Hematopoietic multipotent progenitor cell treated with erythropoietin and hydrocortisone succinate and interleukin-3 and kit ligand, for 6 days (in vitro differentiated cells): ENCODE measurements around the gene IKZF3.
"Not testable (repeated sequence)": the region's sequence is repeated elsewhere in the genome, so short reads cannot be mapped to it uniquely, and the experiment has no call there.

Source experiments
- DNase-seq: peaks from one replicate; pipeline ENCODE4 v3.0.0-alpha.2; 2015

IKZF3 gene

DNA sequence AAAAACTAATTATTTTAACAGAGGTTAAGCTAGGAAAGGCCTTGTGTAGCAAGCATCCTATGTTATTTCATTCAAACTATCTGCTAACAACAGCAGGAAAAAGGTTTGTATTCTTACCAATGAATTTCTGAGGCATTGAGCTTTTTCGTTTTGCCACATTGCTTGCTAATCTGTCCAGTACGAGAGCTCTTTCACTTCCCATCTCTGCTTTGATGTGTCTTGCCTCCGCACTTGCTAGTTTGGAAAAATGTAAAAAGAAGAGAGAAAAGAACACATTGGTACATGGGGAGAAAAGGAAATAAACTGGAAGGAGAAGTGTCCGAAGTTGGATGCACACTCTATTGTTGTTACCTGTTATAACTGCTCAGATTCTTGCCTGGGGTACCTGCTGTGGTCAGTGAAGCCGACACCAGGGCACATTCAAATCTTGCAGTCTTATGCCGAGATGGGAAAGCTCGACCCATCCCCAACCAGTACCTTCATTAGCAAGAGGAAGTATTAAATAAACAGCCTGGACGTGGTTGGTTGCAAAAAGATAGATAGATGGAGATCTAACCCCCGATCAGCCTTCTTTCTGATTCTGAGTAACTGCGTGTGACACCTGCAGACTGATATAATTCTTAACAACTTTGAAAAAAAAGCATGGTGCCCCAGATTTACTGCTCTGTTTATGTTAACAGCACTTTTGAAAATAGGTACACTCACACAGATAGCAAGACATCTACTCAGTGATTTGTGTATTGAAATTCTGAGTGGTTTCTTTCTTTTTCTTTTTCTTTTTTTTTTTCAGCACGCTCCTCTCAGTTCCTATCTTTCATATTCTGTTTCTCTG, 86.4 kb downstream of the IKZF3 start:
- DNase-seq: no peak

DNA sequence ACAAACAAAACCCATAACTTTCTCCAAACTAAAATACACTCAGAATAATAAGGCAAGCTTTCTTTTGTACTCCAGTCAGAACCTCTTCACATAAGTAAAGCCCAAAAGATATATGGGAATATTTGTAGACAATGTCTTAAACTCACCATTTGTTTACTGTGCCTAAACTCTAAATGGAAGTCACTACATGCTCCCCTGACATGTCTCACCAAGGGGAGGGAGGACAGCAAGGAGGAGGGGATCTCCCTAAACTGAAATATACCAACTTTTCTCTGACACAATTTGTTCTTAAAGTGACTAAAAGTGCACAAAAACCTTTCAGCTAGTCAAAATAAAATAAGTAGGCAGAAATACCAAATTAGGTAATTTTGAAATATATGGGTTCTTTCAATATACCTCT, 87.9 kb downstream of the IKZF3 start:
- no peak for DNase-seq

DNA sequence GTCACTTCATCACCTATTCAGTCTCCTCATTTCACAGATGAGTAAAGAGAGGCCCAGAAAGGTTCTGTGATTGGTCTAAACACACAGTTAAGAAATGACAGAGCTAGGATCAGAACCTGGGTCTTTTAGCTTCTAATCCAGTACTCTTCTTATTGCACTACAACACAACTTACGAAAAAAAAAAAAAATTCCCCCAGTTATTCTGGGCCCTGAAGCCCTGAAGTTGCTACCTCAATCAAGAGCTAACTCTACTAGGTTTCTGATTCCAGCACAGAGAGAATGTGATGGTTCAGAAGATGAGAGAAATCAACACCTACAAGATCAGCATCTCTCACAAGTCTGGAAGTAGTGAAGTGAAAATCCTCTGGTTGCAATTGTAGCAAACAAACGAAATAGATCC, 89.1 kb downstream of the IKZF3 start:
- DNase-seq: no peak

DNA sequence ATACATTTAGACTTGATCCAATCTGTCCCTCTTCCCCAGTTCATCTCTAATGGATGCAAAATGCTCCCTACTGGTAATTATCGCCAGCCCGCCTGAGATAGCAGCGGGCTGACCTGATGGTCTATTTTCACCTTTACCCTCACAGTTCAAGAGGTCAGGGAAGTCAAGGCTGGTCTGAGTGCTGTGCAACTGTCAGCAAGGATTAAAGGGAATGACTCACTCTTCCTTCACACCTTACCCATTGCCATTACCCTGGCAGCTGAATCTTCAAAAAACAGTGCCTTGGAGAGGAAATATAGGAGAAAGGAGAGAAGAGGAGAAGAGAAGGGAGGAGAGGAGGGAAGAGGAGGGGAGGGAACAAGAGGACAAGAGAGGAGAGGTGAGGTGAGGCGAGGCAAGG, 90.1 kb downstream of the IKZF3 start:
- no peak for DNase-seq

DNA sequence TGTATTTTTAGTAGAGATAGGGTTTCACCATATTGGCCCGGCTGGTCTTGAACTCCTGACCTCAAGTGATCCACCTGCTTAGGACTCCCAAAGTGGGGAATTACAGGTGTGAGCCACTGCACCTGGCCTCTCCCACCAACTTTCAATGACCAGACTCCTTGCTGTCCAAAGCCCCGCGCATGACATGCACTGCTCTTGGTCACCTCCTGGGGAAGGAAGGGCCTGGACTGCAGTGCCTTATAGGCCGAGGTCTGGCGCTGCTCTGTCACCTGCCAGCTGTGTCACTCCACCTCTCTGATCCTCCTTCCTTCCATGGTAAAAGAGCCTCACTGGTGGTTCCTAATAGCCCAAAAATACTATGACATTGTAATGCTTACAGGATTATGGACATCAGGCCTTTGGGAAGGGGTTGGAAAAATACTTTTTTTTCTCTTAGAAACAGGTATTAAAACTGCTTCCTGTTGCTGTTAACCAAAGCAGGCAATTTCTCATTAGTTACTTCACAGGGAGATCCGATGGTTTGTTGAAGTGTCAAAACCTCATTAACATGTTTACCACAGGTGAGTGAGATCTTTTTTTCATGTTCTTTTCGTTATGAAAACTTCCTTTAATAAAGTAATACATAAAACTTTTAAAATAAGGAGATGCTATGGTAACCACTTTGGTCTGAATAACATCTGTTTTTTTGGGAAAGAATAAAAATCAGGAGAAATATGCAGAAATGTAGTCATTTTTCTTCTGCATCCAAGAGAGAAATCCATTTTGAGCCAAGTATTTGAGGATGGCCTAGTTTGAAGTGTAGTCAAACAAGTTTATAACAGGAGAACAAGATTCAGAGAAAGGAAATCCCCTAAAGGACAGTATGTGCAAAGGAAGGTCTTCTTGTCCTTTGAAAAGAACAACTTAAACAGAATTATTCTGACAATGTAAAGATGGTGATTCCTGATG, 90.9 kb downstream of the IKZF3 start:
- no peak for DNase-seq

DNA sequence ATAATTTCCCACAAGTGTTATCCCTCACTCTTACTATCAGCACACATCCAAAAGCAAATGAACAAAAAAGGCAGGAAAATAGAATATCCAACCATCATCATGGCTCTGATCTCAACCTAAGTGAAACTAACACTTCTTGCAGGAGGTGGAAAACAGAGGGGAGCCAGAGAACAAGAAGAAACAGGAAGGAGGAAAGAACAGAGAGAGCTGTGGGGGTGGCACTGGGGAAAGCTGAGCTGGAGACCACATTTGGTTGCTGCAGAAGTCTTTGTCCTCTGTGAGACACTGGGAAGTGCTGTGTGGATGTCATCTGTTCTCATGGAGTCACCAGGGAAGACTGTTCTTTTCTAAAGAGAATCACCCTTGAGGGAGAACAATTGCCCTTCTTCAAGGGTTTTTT, 91.7 kb downstream of the IKZF3 start:
- DNase-seq: no peak

DNA sequence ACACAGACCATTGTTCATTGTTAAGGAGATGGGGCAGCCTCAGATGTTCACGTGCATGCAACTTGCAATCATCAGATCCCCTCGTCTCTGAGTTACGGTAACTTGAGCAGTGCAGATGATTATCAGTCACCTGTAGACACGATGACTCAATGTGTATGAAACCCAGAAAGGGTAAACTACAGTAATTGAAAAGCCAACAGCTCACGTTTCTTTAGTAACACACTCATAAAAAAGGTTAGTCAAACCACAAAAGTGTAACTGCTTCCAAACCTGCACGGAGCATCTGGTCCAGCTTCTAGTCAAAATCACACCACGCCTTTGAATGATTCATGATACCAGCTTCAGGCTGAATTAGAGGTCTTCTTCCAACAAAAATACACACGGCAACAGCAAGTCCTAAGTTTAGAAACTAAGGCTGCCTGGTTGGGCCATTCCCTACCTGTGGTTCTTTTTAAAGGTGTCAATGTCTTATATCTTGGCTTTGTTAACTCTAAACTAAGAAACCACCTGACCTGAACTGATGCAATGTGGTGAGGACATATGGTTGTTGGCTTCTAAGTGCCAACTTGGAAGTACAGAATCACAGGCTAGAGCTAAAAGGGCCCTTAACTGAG, 94.0 kb downstream of the IKZF3 start:
- DNase-seq: no peak

DNA sequence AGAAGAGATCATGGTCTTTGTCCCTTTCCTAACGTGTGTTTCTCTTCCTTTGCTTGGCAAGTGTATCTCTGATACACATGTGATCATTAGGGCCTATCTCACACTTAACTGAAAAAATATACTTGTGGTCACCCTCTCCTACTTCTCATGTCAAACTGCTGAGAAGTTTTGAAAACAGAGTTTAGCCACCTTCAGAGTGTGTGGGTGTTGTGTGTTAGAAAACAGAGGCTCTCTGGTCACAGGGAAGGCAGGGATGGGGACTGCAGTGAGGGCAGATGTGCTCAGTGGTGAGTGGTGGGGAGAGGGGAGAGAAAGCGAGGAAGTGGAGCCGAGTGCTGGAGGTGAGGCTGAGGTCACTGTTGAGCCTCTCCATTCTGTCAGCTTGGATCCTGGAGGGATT, 97.0 kb downstream of the IKZF3 start:
- DNase-seq: no peak

DNA sequence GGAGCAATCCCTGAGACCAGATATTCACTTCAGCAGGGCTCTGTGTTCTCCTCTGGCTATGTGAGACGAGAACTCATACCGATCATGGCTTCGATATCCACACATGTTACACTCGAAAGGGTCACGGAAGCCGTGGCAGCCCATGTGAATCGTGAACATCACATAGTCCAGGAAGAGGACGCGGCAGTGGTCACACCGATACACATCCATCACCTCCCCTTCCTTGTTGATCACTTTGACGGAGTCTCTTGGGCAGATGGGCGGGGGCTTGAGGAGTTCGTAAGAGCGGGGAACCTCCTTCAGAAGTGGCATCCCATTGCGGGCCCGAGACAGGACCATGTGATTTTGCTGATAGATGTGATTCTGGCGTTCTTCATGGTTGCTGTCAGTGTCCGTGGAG, 98.3 kb downstream of the IKZF3 start:
- DNase-seq: no peak

DNA sequence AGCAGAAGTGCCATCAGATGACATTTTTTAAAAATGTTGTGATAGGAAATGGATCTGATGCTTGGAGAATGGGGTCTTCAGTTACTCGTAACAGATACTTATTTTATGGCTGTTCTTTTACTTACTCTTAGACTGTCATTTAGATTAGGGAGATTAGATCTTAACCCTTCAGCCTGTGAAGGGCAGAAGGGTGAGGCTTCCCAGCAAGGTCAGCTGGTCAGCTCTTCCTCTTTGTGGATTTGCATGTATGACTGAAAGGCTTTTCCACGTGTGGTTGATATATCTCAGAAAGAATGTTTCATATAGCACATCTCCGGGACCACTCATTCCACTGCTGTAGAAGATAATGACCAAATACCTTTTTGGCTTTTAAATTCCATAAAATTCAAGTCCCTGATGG, 98.9 kb downstream of the IKZF3 start:
- no peak for DNase-seq

DNA sequence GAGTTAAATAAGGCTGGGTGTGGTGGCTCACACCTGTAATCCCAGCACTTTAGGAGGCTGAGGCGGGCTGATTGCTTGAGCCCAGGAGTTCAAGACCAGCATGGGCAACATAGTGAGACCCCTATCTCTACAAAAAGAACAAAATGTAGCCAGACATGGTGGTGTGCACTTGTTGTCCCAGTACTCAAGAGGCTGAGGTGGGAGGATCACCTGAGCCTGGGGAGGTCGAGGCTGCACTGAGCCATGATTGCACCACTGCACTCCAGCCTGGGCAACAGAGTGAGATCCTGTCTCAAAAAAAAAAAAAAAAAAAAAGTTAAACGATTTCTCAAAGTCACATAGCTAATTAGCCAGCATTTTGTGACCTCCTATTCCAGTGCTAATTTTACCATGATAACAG, 99.9 kb downstream of the IKZF3 start:
- not testable (repeated sequence) for DNase-seq

DNA sequence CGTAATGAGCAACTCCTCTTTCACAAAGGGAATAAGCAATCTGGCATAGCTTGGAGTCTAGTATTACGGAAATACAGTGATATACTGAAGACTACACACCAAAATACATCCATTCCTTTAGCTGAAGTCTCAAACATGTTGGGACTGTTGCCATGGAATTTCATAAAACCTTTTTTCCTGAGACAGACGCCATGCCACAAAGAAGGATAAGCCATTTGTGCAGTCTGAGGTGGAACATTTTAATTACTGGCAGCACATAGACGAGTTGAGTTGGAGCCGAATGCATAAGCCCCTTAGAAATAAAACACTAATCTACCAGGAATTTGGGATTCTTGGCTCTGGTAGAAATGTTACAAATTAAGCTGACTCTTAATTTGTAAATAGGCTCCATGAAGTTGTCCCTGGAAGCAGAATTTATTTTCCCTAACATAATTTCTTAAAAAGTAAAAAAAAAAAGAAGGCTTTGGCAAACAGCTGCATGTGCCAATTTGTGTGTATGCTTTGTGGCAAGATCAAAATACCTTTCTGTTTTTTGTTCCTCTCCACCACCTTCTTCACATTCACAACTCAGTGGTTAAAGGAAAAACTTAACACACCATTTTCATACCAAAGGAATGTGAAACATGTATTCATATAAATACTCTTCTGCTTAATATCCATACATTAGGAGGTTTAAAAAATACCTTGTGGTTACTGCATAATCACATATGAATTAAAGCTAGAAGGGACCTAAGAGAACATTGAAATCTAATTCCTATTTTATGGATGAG, 100.9 kb downstream of the IKZF3 start:
- no peak for DNase-seq

DNA sequence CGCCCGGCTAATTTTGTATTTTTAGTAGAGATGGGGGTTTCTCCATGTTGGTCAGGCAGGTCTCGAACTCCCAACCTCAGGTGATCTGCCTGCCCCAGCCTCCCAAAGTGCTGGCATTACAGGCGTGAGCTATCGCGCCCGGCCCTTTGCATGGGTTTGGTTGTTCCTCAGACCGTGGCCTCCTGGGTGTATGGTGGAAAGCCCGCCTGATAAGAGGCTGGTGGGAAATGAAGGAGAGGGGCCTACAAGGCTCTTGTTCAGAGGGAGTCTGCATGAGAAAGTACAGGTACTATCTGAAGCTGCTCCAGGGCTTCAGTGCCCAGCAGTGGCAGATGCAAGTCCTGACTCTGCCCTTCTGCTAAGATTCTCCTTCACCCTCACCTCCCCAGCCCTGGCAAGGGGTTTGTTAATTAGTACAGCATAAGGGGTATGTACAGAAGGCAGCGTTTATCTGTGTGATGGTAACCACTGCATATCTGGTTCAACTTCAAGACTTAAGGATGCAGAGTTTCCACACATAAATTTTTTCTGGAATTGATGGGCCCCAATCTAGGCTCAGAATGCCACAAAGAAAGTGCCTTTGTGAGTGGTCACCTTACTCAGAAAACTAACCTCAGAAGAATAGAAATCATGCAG, 102.1 kb downstream of the IKZF3 start:
- no peak for DNase-seq

DNA sequence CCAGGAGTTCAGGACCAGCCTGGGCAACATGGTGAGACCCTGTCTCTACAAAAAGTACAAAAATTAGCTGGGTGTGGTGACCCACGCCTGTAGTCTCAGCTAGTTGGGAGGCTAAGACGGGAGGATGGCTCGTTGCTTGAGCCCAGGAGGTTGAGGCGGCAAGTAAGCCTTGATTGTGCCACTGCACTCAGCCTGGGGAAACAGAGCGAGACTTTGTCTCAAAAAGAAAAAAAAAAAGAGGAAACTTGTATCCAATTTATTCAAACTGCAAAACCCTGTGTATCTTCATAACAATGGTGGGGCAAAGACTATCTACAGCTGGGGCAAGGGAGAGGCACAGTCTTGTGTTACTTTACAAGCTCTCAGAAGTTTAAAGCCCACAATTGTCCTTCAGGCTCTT, 104.9 kb downstream of the IKZF3 start:
- DNase-seq: no peak

DNA sequence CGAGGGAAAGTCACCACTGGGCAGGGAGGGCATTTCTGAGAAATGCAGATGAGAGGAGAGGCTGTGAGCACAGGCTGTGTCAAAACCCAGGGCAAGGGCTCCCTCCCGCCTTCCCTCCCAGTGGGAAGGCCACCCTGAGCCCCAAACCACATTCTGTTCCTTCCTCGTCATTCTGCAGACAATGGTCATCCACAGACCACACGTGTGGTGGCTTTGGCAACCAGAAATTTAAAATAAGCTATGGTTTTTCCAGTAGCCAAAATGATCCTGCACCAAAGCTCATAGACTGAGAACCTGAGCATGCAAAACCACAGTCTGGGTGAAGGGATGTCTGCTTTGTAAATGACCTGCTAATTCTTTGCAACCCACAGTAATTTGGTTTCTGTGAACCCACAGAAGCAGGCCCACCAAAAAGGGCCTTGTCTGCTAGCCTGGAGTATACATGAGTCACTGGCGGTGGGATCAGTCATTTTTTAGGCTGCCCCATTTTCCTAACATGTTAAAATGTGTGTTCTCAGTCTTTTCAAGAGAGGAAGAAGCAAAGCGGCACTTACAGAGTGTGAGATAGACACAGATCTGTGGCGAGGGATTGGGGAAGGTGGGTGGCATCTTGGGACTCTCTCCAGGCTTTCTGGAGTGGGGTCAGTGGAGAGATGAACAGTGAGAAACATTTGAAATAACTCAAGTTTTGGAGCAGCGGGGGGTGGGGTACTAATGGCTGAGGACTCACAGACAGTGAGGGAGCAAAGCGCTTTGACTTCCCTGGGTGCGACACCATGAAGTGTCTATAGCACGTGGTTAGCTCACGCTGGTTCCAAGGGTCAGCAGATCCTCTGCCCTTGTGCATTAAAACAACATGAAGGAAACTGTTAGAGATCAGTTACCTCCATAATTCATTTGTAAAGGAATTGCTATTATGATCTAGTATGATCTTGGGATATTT, 105.9 kb downstream of the IKZF3 start:
- DNase-seq: no peak

DNA sequence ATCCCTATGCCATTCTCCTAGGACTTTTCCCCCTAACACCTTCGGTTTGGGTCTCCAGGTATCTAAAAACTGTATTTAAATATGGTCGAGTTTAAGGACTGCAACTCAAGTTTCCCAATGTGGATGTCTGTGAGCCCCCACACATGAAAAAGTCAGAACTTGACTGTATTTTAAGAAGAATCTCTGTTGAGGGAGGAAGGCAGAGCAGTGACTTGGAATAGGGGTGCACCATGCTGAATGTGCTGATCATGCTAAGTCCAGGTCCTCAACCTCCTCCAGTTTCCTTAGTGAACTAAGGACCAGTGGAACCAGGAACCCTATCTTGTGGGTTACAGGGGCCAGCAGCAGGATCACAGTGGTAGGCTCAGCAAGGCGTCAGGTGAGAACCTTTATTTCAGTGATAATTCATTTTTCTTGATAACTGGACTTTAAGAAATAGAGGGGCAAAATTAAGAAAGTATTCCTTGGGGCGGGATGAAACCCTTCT, 106.9 kb downstream of the IKZF3 start:
- DNase-seq: no peak

DNA sequence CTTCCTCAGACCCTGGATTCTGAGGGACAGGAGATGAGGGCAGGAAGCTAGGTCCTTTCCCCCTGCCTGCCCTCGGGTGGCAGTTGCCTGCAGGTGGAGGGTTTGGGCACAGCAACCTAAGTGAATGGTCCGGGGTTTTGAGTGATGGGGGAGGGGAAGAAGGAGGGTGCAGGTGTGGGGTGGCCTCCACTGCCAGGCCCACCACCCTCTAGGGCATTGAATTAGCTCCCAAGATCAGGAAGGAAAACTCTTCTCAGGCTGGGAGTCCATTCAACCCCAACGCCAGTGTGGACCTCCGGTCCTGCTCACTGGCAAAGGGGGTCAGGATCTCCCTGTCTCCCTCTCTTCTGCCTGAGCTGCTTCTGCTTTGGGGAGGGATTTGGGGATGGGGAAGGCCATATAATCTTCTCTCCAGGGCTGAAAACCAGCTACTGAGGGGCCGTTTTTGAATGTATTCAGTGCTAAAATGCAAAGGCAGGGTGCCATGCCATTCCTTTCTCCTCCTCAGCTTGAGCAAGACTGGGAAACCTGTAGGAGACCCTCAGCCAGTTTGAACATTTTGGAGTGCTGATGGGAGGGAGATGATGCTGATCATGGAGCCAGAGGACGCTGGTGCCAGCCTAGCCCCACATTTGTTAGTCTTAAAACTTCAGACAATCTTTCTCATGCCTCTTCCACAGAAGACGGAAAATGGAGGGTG, 107.6 kb downstream of the IKZF3 start:
- no peak for DNase-seq

DNA sequence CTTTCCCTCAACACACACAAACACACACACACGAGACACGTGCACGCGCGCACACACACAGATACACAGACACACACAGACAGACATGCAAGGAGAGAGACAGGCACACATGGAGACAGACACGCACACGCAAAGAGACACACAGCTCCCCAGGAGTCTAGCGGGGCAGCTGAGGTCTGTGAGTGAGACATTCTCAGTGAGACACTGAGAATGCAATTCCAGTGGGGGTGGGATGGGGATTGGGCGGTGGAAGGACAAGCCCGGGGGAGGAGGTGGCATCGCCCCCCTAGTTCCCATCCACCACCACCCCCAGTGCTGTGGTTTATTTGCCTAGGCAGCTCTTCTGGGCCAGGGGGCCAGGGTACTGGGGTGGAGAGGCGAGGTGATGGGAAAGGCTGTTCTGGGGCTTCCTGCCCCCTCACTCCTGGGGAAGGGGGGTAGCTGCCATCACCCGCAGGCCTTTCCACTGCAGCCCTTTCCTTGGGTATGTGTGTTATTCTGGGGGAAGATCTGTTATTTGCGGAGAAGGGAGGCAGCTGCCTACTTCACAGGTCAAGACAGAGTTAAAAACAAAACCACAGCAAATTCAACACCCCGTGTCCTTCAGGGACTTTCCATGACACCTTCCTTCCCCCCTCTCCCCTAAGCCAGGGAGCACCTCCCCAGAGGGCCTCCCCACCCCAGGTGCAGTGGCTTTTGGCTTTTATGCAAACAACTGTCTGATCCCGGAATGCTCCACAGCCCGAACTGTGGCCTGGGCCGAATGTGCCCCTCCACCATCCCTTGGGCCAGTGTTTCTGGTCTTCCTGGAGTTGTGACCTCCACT, 108.3 kb downstream of the IKZF3 start:
- no peak for DNase-seq

DNA sequence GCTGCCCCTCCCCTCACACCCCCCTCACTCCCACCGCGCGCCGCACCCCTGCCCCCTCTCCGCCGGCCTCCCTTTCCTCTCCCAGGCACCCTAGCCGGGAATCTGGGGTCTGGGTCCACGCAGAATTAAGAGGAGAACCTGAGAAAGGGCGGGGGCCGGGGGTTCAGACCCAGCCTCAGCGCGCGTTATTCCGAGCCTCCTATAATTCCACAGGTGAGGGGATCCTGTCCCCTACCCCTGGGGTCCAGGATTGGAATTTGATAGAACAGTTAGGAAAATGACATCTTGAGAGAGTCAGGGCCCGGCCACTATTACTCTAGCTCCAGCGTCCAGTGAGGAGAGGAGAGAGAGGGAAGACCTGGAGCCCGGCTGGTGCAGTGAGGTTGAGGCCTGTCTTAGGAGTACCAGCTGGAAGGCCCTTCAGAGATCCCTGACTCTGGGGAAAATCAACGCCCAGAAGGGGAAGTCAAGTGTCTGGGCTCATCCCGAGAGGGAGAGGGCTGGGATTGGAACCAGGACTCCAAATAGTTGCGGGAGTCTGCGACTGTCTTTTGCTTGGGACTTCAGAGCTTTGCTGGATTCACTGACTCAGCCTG, 109.1 kb downstream of the IKZF3 start:
- DNase-seq: peak; percentile 39
